IMR-90 (cell line): ENCODE data around the gene SALL4.
"Not testable (repeated sequence)": the region's sequence is repeated elsewhere in the genome, so short reads cannot be mapped to it uniquely, and the experiment has no call there.

ENCODE experiments used
- CEBPB ChIP-seq: IDR thresholded peaks from 2 replicates; pipeline ENCODE4 v1.6.1; 2012; ENCODE audit warnings: low read depth, low read length, improper control_type of control experiment
- CTCF ChIP-seq: conservative IDR thresholded peaks from 2 replicates; pipeline ENCODE4 v1.5.1; 2012; ENCODE audit warnings: mild to moderate bottlenecking, low read depth, low read length, improper control_type of control experiment
- FOS ChIP-seq: fragments of 150-350 bp; IDR thresholded peaks from 2 replicates; pipeline ENCODE4 v1.6.1; 2016; ENCODE audit warnings: low read depth, low read length
- MAFK ChIP-seq: IDR thresholded peaks from 2 replicates; pipeline ENCODE4 v1.6.1; 2012; ENCODE audit warnings: low read depth, low read length, improper control_type of control experiment
- MAZ ChIP-seq: IDR thresholded peaks from 2 replicates; pipeline ENCODE4 v1.6.1; 2012; ENCODE audit warnings: low read depth, mild to moderate bottlenecking, low read length, improper control_type of control experiment, moderate library complexity, borderline replicate concordance
- NFE2L2 ChIP-seq: fragments of 150-350 bp; IDR thresholded peaks from 2 replicates; pipeline ENCODE4 v1.6.1; 2016; ENCODE audit warnings: low read depth, mild to moderate bottlenecking, low read length
- POLR2A ChIP-seq: IDR thresholded peaks from 2 replicates; pipeline ENCODE4 v1.6.1; 2012; ENCODE audit warnings: mild to moderate bottlenecking, low read depth, low read length
- RAD21 ChIP-seq: IDR thresholded peaks from 2 replicates; pipeline ENCODE4 v1.6.1; 2012; ENCODE audit warnings: low read length, improper control_type of control experiment
- RCOR1 ChIP-seq: IDR thresholded peaks from 2 replicates; pipeline ENCODE4 v1.6.1; 2012; ENCODE audit warnings: mild to moderate bottlenecking, low read length, improper control_type of control experiment; ENCODE audit not compliant: insufficient replicate concordance
- RFX5 ChIP-seq: IDR thresholded peaks from 2 replicates; pipeline ENCODE4 v1.8.0; 2012; ENCODE audit warnings: low read depth, mild to moderate bottlenecking, low read length, moderate library complexity
- USF2 ChIP-seq: fragments of 150-350 bp; IDR thresholded peaks from 2 replicates; pipeline ENCODE4 v1.6.1; 2017; ENCODE audit warnings: mild to moderate bottlenecking, antibody characterized with exemption, low read length, low read depth

DNA sequence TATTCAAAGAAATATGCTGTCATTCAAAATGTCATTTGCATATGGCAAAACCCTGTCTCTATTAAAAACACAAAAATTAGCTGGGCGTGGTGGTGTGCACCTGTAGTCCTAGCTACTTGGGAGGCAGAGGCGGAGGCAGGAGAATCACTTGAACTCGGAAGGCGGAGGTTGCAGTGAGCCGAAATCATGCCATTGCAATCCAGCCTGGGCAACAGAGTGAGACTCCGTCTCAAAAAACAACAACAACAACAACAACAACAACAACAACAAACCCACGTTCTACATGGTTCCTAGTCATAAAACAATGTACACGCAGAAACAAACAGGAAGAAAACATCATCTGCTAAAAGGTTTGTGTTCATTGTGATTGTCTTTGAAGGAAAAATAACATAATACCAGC, 49.1 kb downstream of the SALL4 start:
- not testable (repeated sequence) for TF ChIP-seq CTCF, RAD21, MAZ, POLR2A, RCOR1, USF2, NFE2L2, CEBPB, MAFK, RFX5, FOS
